ENCODE data around the gene PIK3R1.

- no peak for TF ChIP-seq JUND (IDR thresholded peaks at IDR 0.05)
- no peak for TF ChIP-seq CTCF (IDR thresholded peaks at IDR 0.05; ENCODE audit: low read depth, low read length, missing input control)
- no peak for TF ChIP-seq TAF1 (conservative IDR thresholded peaks at IDR 0.05)
- TF ChIP-seq, protein P1, sequence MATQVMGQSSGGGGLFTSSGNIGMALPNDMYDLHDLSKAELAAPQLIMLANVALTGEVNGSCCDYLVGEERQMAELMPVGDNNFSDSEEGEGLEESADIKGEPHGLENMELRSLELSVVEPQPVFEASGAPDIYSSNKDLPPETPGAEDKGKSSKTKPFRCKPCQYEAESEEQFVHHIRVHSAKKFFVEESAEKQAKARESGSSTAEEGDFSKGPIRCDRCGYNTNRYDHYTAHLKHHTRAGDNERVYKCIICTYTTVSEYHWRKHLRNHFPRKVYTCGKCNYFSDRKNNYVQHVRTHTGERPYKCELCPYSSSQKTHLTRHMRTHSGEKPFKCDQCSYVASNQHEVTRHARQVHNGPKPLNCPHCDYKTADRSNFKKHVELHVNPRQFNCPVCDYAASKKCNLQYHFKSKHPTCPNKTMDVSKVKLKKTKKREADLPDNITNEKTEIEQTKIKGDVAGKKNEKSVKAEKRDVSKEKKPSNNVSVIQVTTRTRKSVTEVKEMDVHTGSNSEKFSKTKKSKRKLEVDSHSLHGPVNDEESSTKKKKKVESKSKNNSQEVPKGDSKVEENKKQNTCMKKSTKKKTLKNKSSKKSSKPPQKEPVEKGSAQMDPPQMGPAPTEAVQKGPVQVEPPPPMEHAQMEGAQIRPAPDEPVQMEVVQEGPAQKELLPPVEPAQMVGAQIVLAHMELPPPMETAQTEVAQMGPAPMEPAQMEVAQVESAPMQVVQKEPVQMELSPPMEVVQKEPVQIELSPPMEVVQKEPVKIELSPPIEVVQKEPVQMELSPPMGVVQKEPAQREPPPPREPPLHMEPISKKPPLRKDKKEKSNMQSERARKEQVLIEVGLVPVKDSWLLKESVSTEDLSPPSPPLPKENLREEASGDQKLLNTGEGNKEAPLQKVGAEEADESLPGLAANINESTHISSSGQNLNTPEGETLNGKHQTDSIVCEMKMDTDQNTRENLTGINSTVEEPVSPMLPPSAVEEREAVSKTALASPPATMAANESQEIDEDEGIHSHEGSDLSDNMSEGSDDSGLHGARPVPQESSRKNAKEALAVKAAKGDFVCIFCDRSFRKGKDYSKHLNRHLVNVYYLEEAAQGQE (IDR thresholded peaks at IDR 0.05): no peak
- no peak for TF ChIP-seq GABPA (IDR thresholded peaks at IDR 0.05 in 1 of 2, conservative IDR thresholded peaks at IDR 0.05 in 1 of 2)
- TF ChIP-seq, protein P2, sequence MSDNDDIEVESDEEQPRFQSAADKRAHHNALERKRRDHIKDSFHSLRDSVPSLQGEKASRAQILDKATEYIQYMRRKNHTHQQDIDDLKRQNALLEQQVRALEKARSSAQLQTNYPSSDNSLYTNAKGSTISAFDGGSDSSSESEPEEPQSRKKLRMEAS (IDR thresholded peaks at IDR 0.05): no peak
- TF ChIP-seq RAD21 (IDR thresholded peaks at IDR 0.05): no peak
- TF ChIP-seq FOXA1 (IDR thresholded peaks at IDR 0.05): no peak
- no peak for TF ChIP-seq SP1 (IDR thresholded peaks at IDR 0.05)
Measured at GRCh38 chr5:68268101-68268851, 52.7 kb downstream of the PIK3R1 start.
